Measurements from ENCODE around the gene WDR36. TPM values are rescaled to one million over a fixed set of nuclear protein-coding genes. Genes with fewer than 3 reads are reported as not detected.

The WDR36 gene
- total and polyA plus RNA-seq, 12 donors, result 6.6 to 86.1 (median 22.7) TPM

GRCh38 chr5:111126896-111127295 lies 34.7 kb downstream of the WDR36 start:
- Histone ChIP-seq H3K27ac (no peak overlapping the region), H3K27me3 (no peaks in the 10 kb centered on the region), H3K36me3 (replicated peaks in 1 of 2) (peaks cover 0 to 34% of the 10 kb centered on the region in 2 donors), H3K4me1 (replicated peaks in 1 of 2) (peaks cover 0 to 10% of the 10 kb centered on the region in 2 donors), H3K4me3 (no peak overlapping the region), H3K9me3 (replicated peaks in 1 of 3) (no peaks in the 10 kb centered on the region)
- no peak for DNase-seq
- 88 to 96% (median 95%) methylated on average over 3 of the region's 3 CpGs for WGBS, 4 donors
- intact Hi-C loops (cut with DNase I), result no loop called here
- no peak for TF ChIP-seq CTCF (IDR thresholded peaks at IDR 0.05)
- TF ChIP-seq POLR2A (IDR thresholded peaks at IDR 0.05), result no peak

GRCh38 chr5:111127453-111128195 lies 35.5 kb downstream of the WDR36 start:
- intact Hi-C loops (cut with DNase I), result no loop called here
- no peak for DNase-seq
- Histone ChIP-seq H3K9me3 (replicated peaks in 1 of 3) (no peaks in the 10 kb centered on the region), H3K36me3 (replicated peaks in 1 of 2) (peaks cover 0 to 26% of the 10 kb centered on the region in 2 donors), H3K4me3 (no peak overlapping the region), H3K27ac (no peak overlapping the region), H3K27me3 (no peaks in the 10 kb centered on the region), H3K4me1 (replicated peaks in 1 of 2) (peaks cover 0 to 11% of the 10 kb centered on the region in 2 donors)
- 89 to 94% (median 91%) methylated on average over 3 of the region's 3 CpGs for WGBS, 4 donors
- TF ChIP-seq POLR2A (IDR thresholded peaks at IDR 0.05) (no peak), CTCF (IDR thresholded peaks at IDR 0.05) (no peak)

GRCh38 chr5:111129938-111130337 lies 37.8 kb downstream of the WDR36 start:
- no peaks in the 10 kb centered on the region for H3K27me3 ChIP-seq
- peaks cover 0 to 16% of the 10 kb centered on the region in 2 donors for H3K4me1 ChIP-seq (replicated peaks in 1 of 2)
- 87 to 94% (median 93%) methylated on average over 3 of the region's 3 CpGs for WGBS, 4 donors
- DNase-seq, result no peak
- H3K36me3 ChIP-seq (replicated peaks in 1 of 2), result peaks cover 0 to 16% of the 10 kb centered on the region in 2 donors
- intact Hi-C loops (cut with DNase I), result no loop called here
- no peaks in the 10 kb centered on the region for H3K9me3 ChIP-seq (replicated peaks in 1 of 3)
- H3K4me3 ChIP-seq, result no peak overlapping the region
- TF ChIP-seq CTCF (IDR thresholded peaks at IDR 0.05), result no peak
- no peak for TF ChIP-seq POLR2A (IDR thresholded peaks at IDR 0.05)
- H3K27ac ChIP-seq, result no peak overlapping the region

- Histone ChIP-seq H3K27ac (no peak overlapping the region), H3K4me1 (replicated peaks in 1 of 2) (peaks cover 0 to 16% of the 10 kb centered on the region in 2 donors), H3K27me3 (no peaks in the 10 kb centered on the region), H3K9me3 (replicated peaks in 1 of 3) (no peaks in the 10 kb centered on the region), H3K4me3 (no peak overlapping the region), H3K36me3 (replicated peaks in 1 of 2) (peaks cover 0 to 5% of the 10 kb centered on the region in 2 donors)
- DNase-seq, result no peak
- WGBS, 4 donors, result 62 to 78% (median 73%) methylated on average over 2 of the region's 2 CpGs
- TF ChIP-seq CTCF (IDR thresholded peaks at IDR 0.05) (no peak), POLR2A (IDR thresholded peaks at IDR 0.05) (no peak)
- intact Hi-C loops (cut with DNase I), result no loop called here
Measured at GRCh38 chr5:111131356-111131755, 39.2 kb downstream of the WDR36 start.

All from adrenal gland (tissue), 12 donors.